ENCODE results near the gene GALNT5. TPM values are rescaled to one million over a fixed set of nuclear protein-coding genes. Genes with fewer than 3 reads are reported as not detected.

The GALNT5 gene
- total and polyA plus RNA-seq, 4 donors, result under 0.01 to 5.3 (median 0.01) TPM; not detected in 1

GRCh38 chr2:157231476-157231875 is 26.0 kb upstream of the GALNT5 start (continued):
- TF ChIP-seq RXRA (IDR thresholded peaks at IDR 0.05) (no peak), TAF1 (conservative IDR thresholded peaks at IDR 0.05) (no peak), MAX (IDR thresholded peaks at IDR 0.05) (no peak), EGR1 (IDR thresholded peaks at IDR 0.05; ENCODE audit: low read depth in 2 of 2) (no peak), RAD21 (IDR thresholded peaks at IDR 0.05) (no peak), JUND (IDR thresholded peaks at IDR 0.05) (no peak), HNF4A (conservative IDR thresholded peaks at IDR 0.05) (no peak)

GRCh38 chr2:157233506-157233905 is 24.0 kb upstream of the GALNT5 start:
- H3K27ac ChIP-seq (ENCODE audit: low read depth in 1 of 2, low read length in 2 of 2), result no peak overlapping the region
- peaks cover 0 to 5% (median 0%) of the 10 kb centered on the region in 4 donors for H3K27me3 ChIP-seq (ENCODE audit: control insufficient read depth in 4 of 4, insufficient read depth in 4 of 4, low read length in 3 of 4)
- WGBS, result 80% methylated on average over 4 of the region's 4 CpGs
- no peak for TF ChIP-seq RXRA (IDR thresholded peaks at IDR 0.05)
- TF ChIP-seq MAX (IDR thresholded peaks at IDR 0.05), result no peak
- no peak for TF ChIP-seq RAD21 (IDR thresholded peaks at IDR 0.05)
- TF ChIP-seq HNF4A (conservative IDR thresholded peaks at IDR 0.05), result no peak
- no peaks in the 10 kb centered on the region for H3K36me3 ChIP-seq (ENCODE audit: control insufficient read depth in 4 of 4, insufficient read depth in 3 of 4, low read depth in 1 of 4, low read length in 3 of 4)
- no peak for DNase-seq (ENCODE audit: low spot score)
- H3K4me1 ChIP-seq (ENCODE audit: control insufficient read depth in 4 of 4, insufficient read depth in 4 of 4, low read length in 3 of 4), result no peaks in the 10 kb centered on the region
- no peak overlapping the region for H3K4me3 ChIP-seq (ENCODE audit: low read depth in 1 of 3, low read length in 3 of 3)
- H3K9me3 ChIP-seq (ENCODE audit: control insufficient read depth in 4 of 4, low read length in 3 of 4), result peaks cover 0 to 2% (median 0%) of the 10 kb centered on the region in 4 donors
- H3K9ac ChIP-seq (ENCODE audit: low read depth in 1 of 2, low read length in 2 of 2), result no peak overlapping the region

GRCh38 chr2:157236404-157236803 is 21.1 kb upstream of the GALNT5 start:
- 61% methylated on average over 2 of the region's 2 CpGs for WGBS
- TF ChIP-seq HNF4G (IDR thresholded peaks at IDR 0.05), result no peak
- no peak for TF ChIP-seq RXRA (IDR thresholded peaks at IDR 0.05)
- TF ChIP-seq SP1 (IDR thresholded peaks at IDR 0.05), result no peak
- TF ChIP-seq ZBTB33 (IDR thresholded peaks at IDR 0.05), result no peak
- no peak for TF ChIP-seq GABPA (IDR thresholded peaks at IDR 0.05 in 1 of 2, conservative IDR thresholded peaks at IDR 0.05 in 1 of 2)
- no peak for TF ChIP-seq MAX (IDR thresholded peaks at IDR 0.05)
- TF ChIP-seq ATF3 (IDR thresholded peaks at IDR 0.05), result no peak
- no peak for TF ChIP-seq EGR1 (IDR thresholded peaks at IDR 0.05; ENCODE audit: low read depth in 2 of 2)
- TF ChIP-seq RAD21 (IDR thresholded peaks at IDR 0.05), result no peak
- TF ChIP-seq JUND (IDR thresholded peaks at IDR 0.05), result no peak
- TF ChIP-seq FOXA1 (IDR thresholded peaks at IDR 0.05), result no peak
- no peak for TF ChIP-seq HNF4A (conservative IDR thresholded peaks at IDR 0.05)
- TF ChIP-seq REST (IDR thresholded peaks at IDR 0.05), result no peak
- TF ChIP-seq CTCF (IDR thresholded peaks at IDR 0.05; ENCODE audit: low read depth, low read length, missing input control), result no peak
- no peak for TF ChIP-seq TAF1 (conservative IDR thresholded peaks at IDR 0.05)
- no peak for TF ChIP-seq FOXA2 (IDR thresholded peaks at IDR 0.05)

More at GRCh38 chr2:157236404-157236803, 21.1 kb upstream of the GALNT5 start:
- Histone ChIP-seq H3K36me3 (ENCODE audit: control insufficient read depth in 4 of 4, insufficient read depth in 3 of 4, low read depth in 1 of 4, low read length in 3 of 4) (no peaks in the 10 kb centered on the region), H3K4me1 (ENCODE audit: control insufficient read depth in 4 of 4, insufficient read depth in 4 of 4, low read length in 3 of 4) (no peaks in the 10 kb centered on the region), H3K4me3 (ENCODE audit: low read depth in 1 of 3, low read length in 3 of 3) (no peak overlapping the region), H3K27ac (ENCODE audit: low read depth in 1 of 2, low read length in 2 of 2) (no peak overlapping the region), H3K9me3 (ENCODE audit: control insufficient read depth in 4 of 4, low read length in 3 of 4) (no peaks in the 10 kb centered on the region), H3K27me3 (ENCODE audit: control insufficient read depth in 4 of 4, insufficient read depth in 4 of 4, low read length in 3 of 4) (no peaks in the 10 kb centered on the region), H3K9ac (ENCODE audit: low read depth in 1 of 2, low read length in 2 of 2) (no peak overlapping the region)
- DNase-seq (ENCODE audit: low spot score), result no peak
